OCI-LY3 (cell line): Measurements from ENCODE around the gene WDFY4.

Source experiments
- CTCF ChIP-seq: fragments of 200-600, 300-600 bp; sonication (generic); IDR thresholded peaks from 2 replicates; pipeline ENCODE4 v1.5.1; 2014; ENCODE audit warnings: antibody characterized with exemption, low read length, low read depth
- EZH2phosphoT487 ChIP-seq: fragments of 200-600 bp; shearing (Covaris generic); IDR thresholded peaks from 2 replicates; pipeline ENCODE4 v1.6.1; 2018; ENCODE audit warnings: antibody characterized with exemption, mixed run types, low read depth

- no peak for TF ChIP-seq CTCF
- TF ChIP-seq EZH2phosphoT487, result no peak
These were observed 29.0 kb upstream of the WDFY4 start for GRCh38 chr10:48655411-48656240.
